GM12864 (cell line): ENCODE data around the gene SARM1.

Experiments used
- DNase-seq: peaks from one replicate; pipeline ENCODE4 v3.0.0-alpha.2; 2011; ENCODE audit warnings: low read depth
- H3K4me3 ChIP-seq: 2 replicates; pipeline ENCODE4 v1.5.1; 2011; ENCODE audit warnings: mild to moderate bottlenecking, low read depth, low read length, control low read depth
- CTCF ChIP-seq: IDR thresholded peaks from 2 replicates; pipeline ENCODE4 v1.5.1; 2011; ENCODE audit warnings: low read depth, mild to moderate bottlenecking, moderate library complexity, low read length, control low read depth, inconsistent platforms; ENCODE audit errors: missing control alignments

Gene SARM1

GRCh38 chr17:28371245-28372202 lies at the start of gene SARM1:
SARM1 (plus strand) TSS chr17:28371694; CDS start chr17:28372033, 339 bp downstream.
- no peak for TF ChIP-seq CTCF
- peak within 1 kb of the TSS; percentile 54 for H3K4me3 ChIP-seq
- DNase-seq = peak; percentile 57

- TF ChIP-seq CTCF = no peak
- DNase-seq = no peak
Observed at GRCh38 chr17:28324267-28324745, 47.2 kb upstream of the SARM1 start.

GRCh38 chr17:28324781-28325180 lies 46.7 kb upstream of the SARM1 start:
- H3K4me3 ChIP-seq = no peak overlapping the region
- DNase-seq = no peak
- no peak for TF ChIP-seq CTCF

More at GRCh38 chr17:28324267-28324745, 47.2 kb upstream of the SARM1 start:
- H3K4me3 ChIP-seq = no peak overlapping the region

- no peak for TF ChIP-seq CTCF
- DNase-seq = no peak
- no peak overlapping the region for H3K4me3 ChIP-seq
Observed at GRCh38 chr17:28325211-28325610, 46.3 kb upstream of the SARM1 start.

- no peak for TF ChIP-seq CTCF
- H3K4me3 ChIP-seq = no peak overlapping the region
- DNase-seq = no peak
Observed at GRCh38 chr17:28326114-28326513, 45.4 kb upstream of the SARM1 start.

- no peak overlapping the region for H3K4me3 ChIP-seq
- no peak for TF ChIP-seq CTCF
- peak; percentile 64 for DNase-seq
Observed at GRCh38 chr17:28327031-28327607, 44.4 kb upstream of the SARM1 start.
